ENCODE data around the gene SSX4B. TPM values are rescaled to one million over a fixed set of nuclear protein-coding genes. Genes with fewer than 3 reads are reported as not detected.

The SSX4B gene
- total and polyA plus RNA-seq, 10 of the 15 experiments (the other 5 are each of a cell fraction or from before 2014, with no cell fraction given): not detected

DNA sequence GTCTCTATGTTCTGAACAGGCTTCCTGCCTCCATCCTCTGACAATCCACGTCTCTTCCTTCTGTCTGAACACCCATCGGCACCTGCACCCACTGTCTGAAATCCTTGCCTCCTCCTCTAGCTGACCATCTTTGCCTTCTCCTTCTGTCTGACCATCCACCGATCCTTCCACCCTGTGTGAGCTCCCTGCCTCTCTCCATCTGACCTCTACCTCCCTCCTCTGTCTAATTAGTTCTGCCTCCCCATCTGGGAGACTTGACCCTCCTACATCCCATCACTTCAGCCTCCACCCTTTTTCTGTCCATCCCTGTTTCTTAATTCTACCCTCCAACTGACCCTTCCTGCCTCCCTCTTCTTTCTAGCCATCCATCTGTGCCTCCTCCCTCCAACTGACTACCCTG lies 48.3 kb upstream of the SSX4B start:
- DNase-seq (ENCODE audit: low read depth, low spot score): no peak
- intact Hi-C loops (cut with micrococcal nuclease; ENCODE audit: unreplicated experiment) (loop anchor here (10.0 kb wide), 1 partner anchor 375 kb away; no protein-coding TSS in a partner anchor), in situ Hi-C loops (cut with MboI) (no loop called here)
- POLR2A ChIA-PET: no interaction called here
- Histone ChIP-seq H2AFZ (ENCODE audit: control insufficient read depth, low read depth, low read length) (no peak overlapping the region), H3K4me1 (ENCODE audit: control insufficient read depth, insufficient read depth, low read length) (no peaks in the 10 kb centered on the region), H3K27me3 (replicated peaks in 1 of 2; ENCODE audit: control insufficient read depth in 2 of 2, insufficient read depth in 2 of 2, low read length in 1 of 2) (no peaks in the 10 kb centered on the region), H4K20me1 (ENCODE audit: control insufficient read depth, insufficient read depth) (no peaks in the 10 kb centered on the region), H3K4me2 (ENCODE audit: control insufficient read depth, insufficient read depth) (no peak overlapping the region), H3K27ac (ENCODE audit: control insufficient read depth, insufficient read depth) (no peak overlapping the region), H3K9ac (ENCODE audit: control insufficient read depth, insufficient read depth, low read length) (no peak overlapping the region), H3K9me3 (replicated peaks; ENCODE audit: control insufficient read depth, insufficient read depth, low read length) (no peaks in the 10 kb centered on the region), H3K36me3 (ENCODE audit: control insufficient read depth in 2 of 2, insufficient read depth in 2 of 2, low read length in 1 of 2) (peaks cover 1 to 3% of the 10 kb centered on the region in 2 experiments; a peak in 3 of 4 replicates), H3K4me3 (no peak overlapping the region), H3K79me2 (ENCODE audit: control insufficient read depth, insufficient read depth, low read length) (no peaks in the 10 kb centered on the region; the same call in 1 of the 2 replicates)
- no TSS peak for BruUV-seq (replicated peaks)
- SMC1A ChIA-PET (ENCODE audit: uncharacterized antibody, unreplicated experiment): no interaction called here
- ATAC-seq: no peak
- RAD21 ChIA-PET (ENCODE audit: unreplicated experiment): no interaction called here
- TF ChIP-seq, protein P1, sequence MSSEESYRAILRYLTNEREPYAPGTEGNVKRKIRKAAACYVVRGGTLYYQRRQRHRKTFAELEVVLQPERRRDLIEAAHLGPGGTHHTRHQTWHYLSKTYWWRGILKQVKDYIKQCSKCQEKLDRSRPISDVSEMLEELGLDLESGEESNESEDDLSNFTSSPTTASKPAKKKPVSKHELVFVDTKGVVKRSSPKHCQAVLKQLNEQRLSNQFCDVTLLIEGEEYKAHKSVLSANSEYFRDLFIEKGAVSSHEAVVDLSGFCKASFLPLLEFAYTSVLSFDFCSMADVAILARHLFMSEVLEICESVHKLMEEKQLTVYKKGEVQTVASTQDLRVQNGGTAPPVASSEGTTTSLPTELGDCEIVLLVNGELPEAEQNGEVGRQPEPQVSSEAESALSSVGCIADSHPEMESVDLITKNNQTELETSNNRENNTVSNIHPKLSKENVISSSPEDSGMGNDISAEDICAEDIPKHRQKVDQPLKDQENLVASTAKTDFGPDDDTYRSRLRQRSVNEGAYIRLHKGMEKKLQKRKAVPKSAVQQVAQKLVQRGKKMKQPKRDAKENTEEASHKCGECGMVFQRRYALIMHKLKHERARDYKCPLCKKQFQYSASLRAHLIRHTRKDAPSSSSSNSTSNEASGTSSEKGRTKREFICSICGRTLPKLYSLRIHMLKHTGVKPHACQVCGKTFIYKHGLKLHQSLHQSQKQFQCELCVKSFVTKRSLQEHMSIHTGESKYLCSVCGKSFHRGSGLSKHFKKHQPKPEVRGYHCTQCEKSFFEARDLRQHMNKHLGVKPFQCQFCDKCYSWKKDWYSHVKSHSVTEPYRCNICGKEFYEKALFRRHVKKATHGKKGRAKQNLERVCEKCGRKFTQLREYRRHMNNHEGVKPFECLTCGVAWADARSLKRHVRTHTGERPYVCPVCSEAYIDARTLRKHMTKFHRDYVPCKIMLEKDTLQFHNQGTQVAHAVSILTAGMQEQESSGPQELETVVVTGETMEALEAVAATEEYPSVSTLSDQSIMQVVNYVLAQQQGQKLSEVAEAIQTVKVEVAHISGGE (CRISPR knock-in tag; IDR thresholded peaks at IDR 0.05): no peak
- TF ChIP-seq ZNF274 (IDR thresholded peaks at IDR 0.05; ENCODE audit: insufficient read depth, insufficient read length): no peak
- TF ChIP-seq ZNF217 (IDR thresholded peaks at IDR 0.05): no peak
- TF ChIP-seq RB1 (IDR thresholded peaks at IDR 0.05; ENCODE audit: borderline replicate concordance): no peak
- TF ChIP-seq, protein P2, sequence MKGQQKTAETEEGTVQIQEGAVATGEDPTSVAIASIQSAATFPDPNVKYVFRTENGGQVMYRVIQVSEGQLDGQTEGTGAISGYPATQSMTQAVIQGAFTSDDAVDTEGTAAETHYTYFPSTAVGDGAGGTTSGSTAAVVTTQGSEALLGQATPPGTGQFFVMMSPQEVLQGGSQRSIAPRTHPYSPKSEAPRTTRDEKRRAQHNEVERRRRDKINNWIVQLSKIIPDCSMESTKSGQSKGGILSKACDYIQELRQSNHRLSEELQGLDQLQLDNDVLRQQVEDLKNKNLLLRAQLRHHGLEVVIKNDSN (IDR thresholded peaks at IDR 0.05; ENCODE audit: borderline replicate concordance, extremely low read length, insufficient read depth, low read depth, low read length): no peak
- CTCF ChIA-PET: no interaction called here
- no peak for FAIRE-seq
- 29% methylated on average over 3 of the region's 3 CpGs for WGBS (ENCODE audit: insufficient coverage, insufficient replicate concordance, low lambda C conversion rate, missing lambda C conversion rate)

Data from GM12878 (cell line).